ENCODE measurements around the gene ZNF678. TPM values are rescaled to one million over a fixed set of nuclear protein-coding genes. Genes with fewer than 3 reads are reported as not detected.

Gene ZNF678
- total RNA-seq, 2 experiments from 2014 or later, result 2.8 to 2.9 TPM

GRCh38 chr1:227543283-227544066 lies 19.9 kb upstream of the ZNF678 start:
- Histone ChIP-seq H3K36me3 (ENCODE audit: insufficient read depth, low read length) (no peaks in the 10 kb centered on the region), H3K9me3 (ENCODE audit: control insufficient read depth in 1 of 2, insufficient read depth in 1 of 2, low read length in 2 of 2) (no peaks in the 10 kb centered on the region), H3K4me1 (ENCODE audit: insufficient read depth, low read length) (peaks cover 19% of the 10 kb centered on the region), H3K4me3 (ENCODE audit: low read length) (no peak overlapping the region), H3K27ac (ENCODE audit: low read depth in 1 of 2, low read length in 2 of 2) (no peak overlapping the region), H3K27me3 (ENCODE audit: control insufficient read depth in 1 of 2, insufficient read depth in 2 of 2, low read length in 2 of 2) (no peaks in the 10 kb centered on the region)
- POLR2A ChIA-PET, result interaction anchor here (1.4 kb wide), 1 partner anchor 20 kb away, joined by 9 read pairs; the partner anchor contains the start of gene ZNF678
- Mint-ChIP-seq H3K27ac (peak overlapping the region; percentile 63), H3K36me3 (ENCODE audit: low read depth) (no peaks in the 10 kb centered on the region), H3K27me3 (no peaks in the 10 kb centered on the region), H3K4me3 (peak overlapping the region; percentile 86), H3K9me3 (no peaks in the 10 kb centered on the region), H3K4me1 (ENCODE audit: low read depth) (peaks cover 6% of the 10 kb centered on the region)
- no peak for TF ChIP-seq CTCF (IDR thresholded peaks at IDR 0.05)
- no peak for DNase-seq
- no peak for ATAC-seq (ENCODE audit: poor library complexity)
- intact Hi-C loops (cut with DNase I, micrococcal nuclease), result loop anchor here (2.0 to 10.0 kb wide), 6 partner anchors 19 to 916 kb away; partner anchors contain the start of genes WNT9A (in 1 of the 2) and ZNF678 (in 1 of the 2)
- CTCF ChIA-PET, result interaction anchor here (0.6 to 0.9 kb wide), 4 partner anchors 10 to 26 kb away, joined by 3 to 11 read pairs (median 4); partner anchors contain the start of gene ZNF678

DNA sequence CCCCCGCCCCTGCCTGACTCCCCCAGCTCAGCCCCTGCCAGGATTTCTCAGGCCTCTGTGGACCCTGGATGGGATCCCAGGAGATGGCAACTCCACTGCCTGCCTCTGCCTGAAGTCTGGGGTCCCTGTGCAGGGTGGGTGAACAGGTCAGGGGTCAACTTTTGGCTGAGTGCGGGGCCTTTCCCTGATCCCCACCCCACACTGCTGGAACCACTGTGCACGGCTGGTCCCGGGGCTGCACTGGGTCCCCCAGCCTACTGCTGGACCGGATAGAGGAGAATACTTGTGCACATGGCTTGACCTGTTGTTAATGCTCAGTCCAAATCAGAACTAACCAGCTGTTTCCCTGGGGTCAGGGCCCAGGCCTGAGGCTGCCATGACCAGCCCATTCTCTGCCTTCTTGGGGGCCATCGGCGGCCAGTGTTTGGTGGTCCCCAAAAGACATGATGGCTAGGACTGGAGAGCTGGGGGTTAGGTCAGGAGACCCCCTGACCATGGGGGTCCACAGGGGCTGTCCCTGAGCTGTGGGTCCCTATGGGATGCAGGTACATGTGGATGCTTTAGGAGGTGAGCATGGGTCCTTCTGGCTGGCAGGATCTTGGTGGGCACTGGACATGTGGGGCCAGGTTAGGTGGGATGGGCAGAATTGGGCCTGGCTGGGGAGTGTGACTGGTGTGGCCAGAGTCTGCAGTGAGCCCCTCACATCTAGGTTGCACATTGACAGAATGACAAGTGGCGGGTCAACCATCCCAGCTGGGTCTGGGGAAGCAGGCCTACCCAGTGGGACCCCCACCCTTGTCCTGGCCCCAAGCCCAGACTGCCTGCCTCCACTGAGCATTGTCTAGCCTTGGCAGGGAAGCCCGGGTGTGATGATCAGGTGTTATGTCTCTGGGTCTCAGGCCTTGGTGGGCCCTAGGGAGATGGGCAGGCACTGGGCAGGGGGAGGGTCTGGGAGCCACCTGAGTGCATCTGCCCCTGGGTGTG lies 19.0 kb upstream of the ZNF678 start:
- DNase-seq (no peak), ATAC-seq (ENCODE audit: poor library complexity) (no peak)
- Mint-ChIP-seq H3K36me3 (ENCODE audit: low read depth) (no peaks in the 10 kb centered on the region), H3K27ac (no peak overlapping the region), H3K9me3 (no peaks in the 10 kb centered on the region), H3K27me3 (no peaks in the 10 kb centered on the region), H3K4me3 (peak overlapping the region; percentile 48), H3K4me1 (ENCODE audit: low read depth) (peaks cover 6% of the 10 kb centered on the region)
- Histone ChIP-seq H3K9me3 (ENCODE audit: control insufficient read depth in 1 of 2, insufficient read depth in 1 of 2, low read length in 2 of 2) (no peaks in the 10 kb centered on the region), H3K36me3 (ENCODE audit: insufficient read depth, low read length) (no peaks in the 10 kb centered on the region), H3K4me1 (ENCODE audit: insufficient read depth, low read length) (peaks cover 19% of the 10 kb centered on the region), H3K27me3 (ENCODE audit: control insufficient read depth in 1 of 2, insufficient read depth in 2 of 2, low read length in 2 of 2) (no peaks in the 10 kb centered on the region), H3K4me3 (ENCODE audit: low read length) (no peak overlapping the region), H3K27ac (ENCODE audit: low read depth in 1 of 2, low read length in 2 of 2) (no peak overlapping the region)
- POLR2A ChIA-PET, result interaction anchor here (1.1 kb wide), 1 partner anchor 19 kb away, joined by 3 read pairs; the partner anchor contains the start of gene ZNF678
- TF ChIP-seq CTCF (IDR thresholded peaks at IDR 0.05), result no peak
- CTCF ChIA-PET, result no interaction called here
- intact Hi-C loops (cut with DNase I, micrococcal nuclease), result loop anchor here in 1 of 2 experiments (5.0 to 10.0 kb wide), 4 partner anchors 188 to 917 kb away; partner anchors contain the start of gene WNT9A

DNA sequence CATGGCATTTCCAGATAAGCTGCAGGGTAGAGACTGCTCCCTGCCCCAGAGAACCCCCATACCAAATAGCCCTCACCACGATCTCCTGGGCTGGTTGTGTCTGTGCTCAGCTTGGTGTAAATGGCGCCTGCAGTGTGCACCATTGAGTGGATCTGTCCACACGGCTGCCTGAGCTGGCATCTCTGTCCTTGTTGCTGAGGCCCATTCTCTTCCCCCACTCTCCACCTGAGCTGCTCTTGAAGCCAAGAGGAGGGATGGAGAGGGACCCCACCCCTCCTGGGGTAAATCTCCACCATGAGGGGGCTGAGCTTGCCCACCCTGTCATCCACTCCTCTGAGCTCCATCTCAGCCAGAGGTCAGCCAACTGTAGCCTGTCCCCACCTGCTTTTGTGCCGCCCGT lies 18.0 kb upstream of the ZNF678 start:
- intact Hi-C loops (cut with DNase I, micrococcal nuclease), result loop anchor here in 1 of 2 experiments (10.0 kb wide), 1 partner anchor 631 kb away; no protein-coding TSS in a partner anchor
- CTCF ChIA-PET, result no interaction called here
- H3K9me3 Mint-ChIP-seq, result no peaks in the 10 kb centered on the region

More for the DNA sequence above, 18.0 kb upstream of the ZNF678 start:
- no peak for ATAC-seq (ENCODE audit: poor library complexity)
- TF ChIP-seq CTCF (IDR thresholded peaks at IDR 0.05), result no peak
- peaks cover 1% of the 10 kb centered on the region for H3K27me3 Mint-ChIP-seq
- H3K4me1 Mint-ChIP-seq (ENCODE audit: low read depth), result peaks cover 6% of the 10 kb centered on the region
- POLR2A ChIA-PET, result interaction anchor here (1.1 kb wide), 1 partner anchor 18 kb away, joined by 3 read pairs; the partner anchor contains the start of gene ZNF678
- H3K4me3 Mint-ChIP-seq, result peak overlapping the region; percentile 45
- no peak for DNase-seq
- no peak overlapping the region for H3K27ac Mint-ChIP-seq
- Histone ChIP-seq H3K27me3 (ENCODE audit: control insufficient read depth in 1 of 2, insufficient read depth in 2 of 2, low read length in 2 of 2) (no peaks in the 10 kb centered on the region), H3K27ac (ENCODE audit: low read depth in 1 of 2, low read length in 2 of 2) (no peak overlapping the region), H3K36me3 (ENCODE audit: insufficient read depth, low read length) (no peaks in the 10 kb centered on the region), H3K4me3 (ENCODE audit: low read length) (no peak overlapping the region), H3K4me1 (ENCODE audit: insufficient read depth, low read length) (peaks cover 19% of the 10 kb centered on the region), H3K9me3 (ENCODE audit: control insufficient read depth in 1 of 2, insufficient read depth in 1 of 2, low read length in 2 of 2) (peaks cover 0 to 3% of the 10 kb centered on the region in 2 experiments)
- H3K36me3 Mint-ChIP-seq (ENCODE audit: low read depth), result no peaks in the 10 kb centered on the region
